GM12891 (cell line): ENCODE measurements around the gene SPTAN1.

ENCODE experiments used
- DNase-seq: peaks from one replicate; pipeline ENCODE4 v3.0.0; 2011; ENCODE audit warnings: low spot score; ENCODE audit not compliant: insufficient read length
- FAIRE-seq: peaks from 2 replicates; lab custom pipeline; 2011; peaks lifted over from hg19 to GRCh38; lab: Jason Lieb, UNC
- PAX5 ChIP-seq: IDR thresholded peaks from 2 replicates; pipeline ENCODE4 v1.6.1; 2011; ENCODE audit warnings: low read length, moderate library complexity, mild to moderate bottlenecking; ENCODE audit not compliant: insufficient read depth, severe bottlenecking
- POLR2A ChIP-seq: IDR thresholded peaks from 2 replicates; pipeline ENCODE4 v1.6.1; 2011; ENCODE audit warnings: low read depth, low read length, control low read depth
- POLR2AphosphoS5 ChIP-seq: IDR thresholded peaks from 2 replicates; pipeline ENCODE4 v1.6.1; 2011; ENCODE audit warnings: low read depth, low read length, control low read depth
- POU2F2 ChIP-seq: IDR thresholded peaks from 2 replicates; pipeline ENCODE4 v1.6.1; 2011; ENCODE audit warnings: low read depth, mild to moderate bottlenecking, control low read depth, low read length, moderate library complexity
- SPI1 ChIP-seq: IDR thresholded peaks from 2 replicates; pipeline ENCODE4 v1.6.1; 2011; ENCODE audit warnings: low read depth, low read length, control low read depth
- TAF1 ChIP-seq: IDR thresholded peaks from 2 replicates; pipeline ENCODE4 v1.6.1; 2011; ENCODE audit warnings: low read depth, low read length, control low read depth

The SPTAN1 gene

DNA sequence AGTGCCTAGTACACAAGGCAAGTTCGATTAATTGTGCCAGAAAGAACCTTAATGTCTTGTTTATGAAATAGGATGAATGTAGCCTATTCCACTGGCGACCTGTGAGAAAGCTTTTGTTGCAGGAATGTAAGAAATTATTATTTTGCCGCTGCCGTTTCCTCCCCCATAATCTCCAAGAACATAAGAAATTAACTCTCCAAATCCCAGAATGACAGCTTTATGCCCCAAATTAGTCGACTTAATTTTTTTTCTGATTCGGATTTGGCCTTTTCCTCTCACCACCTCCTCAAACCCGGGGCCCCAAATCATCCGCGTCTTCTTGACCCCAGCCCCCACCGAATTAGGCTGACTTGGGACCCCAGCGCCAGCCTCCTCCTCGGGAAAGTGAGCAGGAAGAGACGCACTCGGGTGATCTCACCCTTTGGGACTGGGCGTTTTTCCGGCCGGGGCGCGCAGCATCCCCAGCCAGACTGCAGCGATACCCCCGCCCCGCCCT is 682 bp upstream of the SPTAN1 start:
- TF ChIP-seq SPI1 (no peak), POLR2AphosphoS5 (no peak), POU2F2 (no peak), TAF1 (no peak), PAX5 (no peak), POLR2A (no peak)
- DNase-seq = no peak
- no peak for FAIRE-seq

DNA sequence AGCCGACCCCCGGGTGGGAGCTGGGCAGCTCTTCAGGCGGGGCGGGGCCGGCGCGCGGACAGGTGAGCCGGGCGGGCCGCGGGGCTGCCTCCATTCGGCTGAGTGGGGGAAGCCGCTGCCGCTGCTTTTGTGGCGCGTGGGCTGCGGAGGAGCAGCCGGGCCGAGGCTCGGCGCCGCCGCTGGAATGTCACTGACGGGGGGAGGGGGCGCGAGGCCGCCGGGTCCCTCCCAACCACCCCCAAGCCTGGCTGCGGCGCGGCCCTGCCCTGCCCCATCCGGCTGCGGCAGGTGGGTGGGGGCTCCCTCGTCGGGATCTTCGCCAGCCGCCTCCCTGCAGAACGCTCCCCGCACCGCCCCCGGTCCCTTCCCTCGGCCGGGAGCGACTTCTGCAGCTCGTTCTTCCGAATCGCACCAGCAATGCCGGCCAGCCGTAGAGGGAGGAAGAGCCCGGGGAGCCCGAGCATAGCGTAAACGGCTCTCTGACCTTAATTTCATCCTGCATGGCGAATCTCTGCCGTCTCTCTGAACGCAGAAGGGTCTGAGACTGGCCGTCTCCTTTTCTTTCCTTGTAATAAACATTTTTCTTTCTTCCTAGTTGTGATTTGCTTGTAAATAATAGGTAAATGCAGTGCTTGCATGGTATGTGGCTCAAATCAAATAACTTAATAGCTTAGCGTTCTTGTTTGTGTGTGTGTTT is 505 bp downstream of the SPTAN1 start:
- FAIRE-seq = no peak
- no peak for DNase-seq

DNA sequence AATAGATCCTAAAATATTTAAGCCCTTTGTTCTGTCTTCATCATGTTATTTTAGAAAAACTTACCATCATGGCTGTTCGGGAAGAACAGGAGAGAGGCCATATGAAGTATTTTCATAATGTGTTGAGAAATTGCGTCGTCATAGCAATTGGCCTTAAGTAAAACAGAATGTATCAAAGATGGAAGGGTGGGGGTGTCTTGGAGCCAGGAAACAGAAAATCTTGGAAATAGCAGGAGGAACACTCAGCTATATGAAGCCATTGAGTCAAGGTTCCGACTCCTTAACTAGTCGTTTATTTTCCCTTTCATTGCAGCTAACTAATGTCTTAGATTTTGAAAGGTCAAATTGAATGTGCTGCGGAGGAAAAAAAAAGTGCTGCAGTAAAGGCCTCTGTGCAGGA is 1.3 kb downstream of the SPTAN1 start:
- FAIRE-seq (no peak), DNase-seq (no peak)
- TF ChIP-seq POLR2AphosphoS5 (no peak), POLR2A (no peak), SPI1 (no peak), PAX5 (no peak), TAF1 (no peak), POU2F2 (no peak)

More for the DNA sequence above, 505 bp downstream of the SPTAN1 start:
- TF ChIP-seq POLR2AphosphoS5 (no peak), SPI1 (peak; percentile 23; the same call in 1 of the 2 replicates), PAX5 (no peak)

DNA sequence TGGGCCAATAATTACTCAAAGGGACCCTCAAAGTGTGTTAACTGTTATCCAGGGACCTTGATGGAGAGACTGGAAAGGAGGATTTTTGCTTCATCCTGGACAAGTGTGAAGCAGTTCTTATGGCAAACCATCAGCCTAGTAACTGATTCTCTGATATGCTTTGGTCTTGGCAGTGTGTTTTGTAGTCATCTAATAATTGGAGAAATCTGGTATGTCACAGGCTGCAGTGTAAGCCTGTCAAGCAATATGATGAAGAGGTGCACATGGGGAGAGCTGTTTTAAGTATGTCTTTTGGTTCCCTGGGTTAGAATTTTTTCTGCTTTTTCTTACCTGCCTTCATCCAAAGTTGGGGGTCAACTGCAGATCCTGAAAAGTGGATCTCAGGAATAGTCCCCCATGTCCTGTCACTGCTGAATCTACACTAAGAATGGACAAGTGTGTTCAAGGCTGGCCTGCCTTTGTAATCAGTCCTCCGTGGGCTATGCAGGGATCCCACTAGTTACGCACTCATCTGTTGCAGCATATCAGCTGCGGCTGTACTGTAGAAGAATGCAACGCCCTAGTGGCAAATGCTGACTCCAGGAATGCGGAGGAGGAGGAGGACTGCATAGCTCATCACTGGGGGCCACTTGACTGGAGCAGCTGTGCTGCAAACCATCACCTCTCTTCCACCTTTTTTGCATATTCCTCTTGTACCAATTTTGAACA is 1.9 kb downstream of the SPTAN1 start:
- DNase-seq (no peak), FAIRE-seq (peak; percentile 78)
- TF ChIP-seq POLR2AphosphoS5 (no peak), POU2F2 (peak; percentile 79; the same call in 1 of the 2 replicates)

DNA sequence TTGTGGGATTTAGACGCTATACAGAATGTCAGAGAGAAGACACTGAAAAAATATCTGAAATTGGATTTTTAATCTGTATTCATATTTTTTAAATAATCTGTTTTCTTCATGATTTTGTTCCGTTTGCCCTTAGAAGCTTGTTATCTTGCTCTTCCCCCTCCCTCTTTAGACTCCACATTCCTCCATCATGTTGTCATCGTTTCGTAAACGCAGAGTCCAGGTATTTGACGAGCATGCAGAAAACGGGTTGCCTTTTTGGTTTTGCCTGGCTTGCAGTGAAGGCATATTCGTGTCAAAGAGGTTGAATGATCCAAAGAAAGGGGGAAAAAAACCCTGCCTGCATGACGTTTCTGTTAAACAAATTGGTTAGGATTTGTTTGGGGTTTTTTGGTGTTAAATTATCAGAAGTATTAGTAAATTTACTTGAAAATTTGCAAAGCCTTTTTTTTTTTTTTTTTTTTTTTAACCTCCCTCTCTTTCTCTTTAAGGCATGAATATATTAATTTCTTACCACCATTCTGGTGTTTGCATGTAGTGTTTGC is 2.9 kb downstream of the SPTAN1 start:
- FAIRE-seq (no peak), DNase-seq (no peak)
- TF ChIP-seq SPI1 (no peak), PAX5 (no peak), POU2F2 (no peak), POLR2AphosphoS5 (no peak), POLR2A (no peak), TAF1 (no peak)

DNA sequence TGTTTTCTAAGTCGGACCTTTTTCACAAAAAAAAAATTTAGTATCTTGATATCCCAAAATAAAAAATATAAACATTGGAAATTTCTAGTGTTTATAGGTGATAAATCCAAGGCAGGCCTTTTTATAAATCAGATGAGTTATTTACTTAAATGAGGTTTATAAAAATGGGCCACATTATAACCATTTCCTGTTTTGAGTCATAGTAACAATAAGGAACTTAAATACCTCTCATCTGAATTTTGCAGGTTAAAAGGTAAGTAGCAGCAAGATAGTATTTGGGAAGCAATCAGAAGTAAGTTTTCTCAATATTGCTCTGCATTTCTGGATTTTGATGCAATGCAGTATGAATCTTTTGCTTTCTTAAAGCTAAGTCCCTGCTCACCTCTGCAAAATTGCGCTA is 3.9 kb downstream of the SPTAN1 start:
- no peak for TF ChIP-seq SPI1
- TF ChIP-seq PAX5 = no peak
- no peak for TF ChIP-seq POU2F2
- no peak for TF ChIP-seq POLR2A
- DNase-seq (no peak), FAIRE-seq (no peak)

DNA sequence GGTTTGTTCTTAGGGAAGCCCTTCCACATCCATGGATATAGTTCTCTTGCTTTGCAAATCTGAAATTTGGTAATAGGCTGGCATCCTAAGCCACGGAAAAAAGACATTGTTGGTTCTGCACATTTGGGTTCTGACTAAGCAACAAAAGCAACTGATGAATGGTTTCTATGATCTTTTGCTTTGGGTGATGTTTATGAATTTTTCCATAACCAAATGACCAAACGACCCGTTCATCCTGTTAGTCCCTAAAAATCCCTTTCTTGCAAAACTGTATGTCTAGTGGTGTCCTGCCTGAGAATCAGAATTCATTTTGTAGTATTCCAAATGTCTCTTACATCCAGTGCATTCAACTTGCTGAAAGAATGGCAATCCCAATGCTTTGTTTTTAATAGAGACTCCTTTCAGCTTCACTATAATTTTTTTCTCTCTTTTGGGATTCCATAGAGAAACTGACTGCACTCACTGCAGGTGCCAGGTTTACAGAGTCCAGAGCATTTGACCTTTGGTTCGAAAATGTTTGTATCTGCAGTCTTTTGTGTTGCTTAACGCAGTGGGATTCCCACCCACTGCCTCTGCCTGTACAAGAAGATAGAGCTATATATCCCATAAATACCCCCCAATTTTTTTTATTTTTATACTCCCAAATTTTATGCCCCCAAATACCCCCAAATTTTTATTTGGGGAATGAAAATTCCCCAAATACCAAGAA is 4.7 kb downstream of the SPTAN1 start:
- DNase-seq (no peak), FAIRE-seq (no peak)
- TF ChIP-seq POLR2AphosphoS5 (no peak), POLR2A (no peak), SPI1 (no peak), TAF1 (no peak), PAX5 (no peak), POU2F2 (no peak)

DNA sequence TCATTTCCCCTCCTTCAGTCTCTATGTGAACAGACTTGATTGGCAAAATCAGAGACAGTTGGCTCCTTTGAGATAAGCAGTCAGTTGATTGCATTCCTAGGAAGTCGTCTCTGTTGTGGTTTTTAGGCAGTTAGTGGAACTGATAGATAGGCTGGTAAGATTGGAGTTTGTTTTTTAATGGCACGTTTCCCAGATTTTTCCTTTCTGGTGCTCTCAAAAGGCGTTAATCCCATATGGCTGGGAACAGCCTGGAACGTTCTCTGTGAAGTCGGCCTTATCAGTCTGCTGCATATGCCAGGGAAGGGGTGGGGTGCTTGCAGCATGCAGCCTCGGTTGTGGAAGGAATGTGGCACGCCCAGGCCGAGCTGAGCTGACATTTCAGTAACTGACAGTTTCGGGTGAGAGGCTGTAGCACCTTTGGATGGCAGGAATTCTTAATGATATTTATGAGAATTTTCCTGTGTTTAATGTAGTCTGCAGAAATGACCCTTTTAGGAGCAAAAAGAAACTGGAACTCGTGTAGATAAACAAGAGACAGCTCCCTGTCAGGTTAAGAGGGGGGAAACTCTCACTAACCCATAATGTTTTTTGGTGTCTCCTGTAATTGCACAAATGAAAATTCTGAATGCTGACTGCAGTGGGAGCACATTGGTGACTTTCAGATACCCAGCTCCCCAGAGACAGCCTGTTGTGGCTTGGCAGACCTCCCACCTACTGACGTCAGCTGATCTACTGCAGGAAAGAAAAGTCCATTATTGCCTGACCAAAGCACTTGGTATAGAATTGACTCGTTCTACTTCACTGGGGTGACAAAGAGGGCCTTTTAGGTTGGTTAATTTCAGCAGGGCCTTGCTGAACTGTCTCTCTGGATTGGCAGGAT is 6.3 kb downstream of the SPTAN1 start:
- TF ChIP-seq TAF1 (no peak), POU2F2 (peak; percentile 46; the same call in 1 of the 2 replicates), POLR2AphosphoS5 (peak; percentile 61; the same call in 1 of the 2 replicates), PAX5 (no peak), POLR2A (no peak), SPI1 (no peak)
- FAIRE-seq = peak; percentile 76
- peak; percentile 44 for DNase-seq

DNA sequence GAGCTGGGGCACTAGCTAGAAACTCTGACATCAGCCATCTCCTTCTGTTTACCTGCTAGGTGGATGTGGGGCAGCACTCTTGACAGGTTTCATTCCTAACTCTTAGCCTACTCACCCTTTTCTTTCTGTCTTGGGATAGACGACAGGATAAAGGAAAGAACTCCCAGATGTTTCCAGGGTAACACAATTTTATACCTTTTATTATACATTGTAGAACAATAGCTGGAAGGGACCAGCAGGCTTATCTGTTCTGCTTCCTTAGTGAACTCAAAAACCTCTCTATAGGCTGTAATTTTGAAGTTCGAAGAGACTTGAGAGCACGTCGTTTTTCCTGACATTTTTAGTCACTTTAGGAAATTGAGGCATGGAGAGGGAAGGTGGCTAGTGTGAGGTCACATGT is 13.2 kb downstream of the SPTAN1 start:
- TF ChIP-seq POU2F2 (no peak), TAF1 (no peak), POLR2AphosphoS5 (no peak), SPI1 (no peak), POLR2A (no peak), PAX5 (no peak)
- FAIRE-seq = no peak
- DNase-seq = no peak
